GM19025 (cell line): Measurements from ENCODE around the gene ZNF775.

Experiments
- ATAC-seq: cut with Tn5 transposase; IDR thresholded peaks from one replicate; pipeline ENCODE4 v1.9.1; 2021; ENCODE audit warnings: mild to moderate bottlenecking, low read depth, moderate library complexity; ENCODE audit not compliant: unreplicated experiment

ZNF775 gene

DNA sequence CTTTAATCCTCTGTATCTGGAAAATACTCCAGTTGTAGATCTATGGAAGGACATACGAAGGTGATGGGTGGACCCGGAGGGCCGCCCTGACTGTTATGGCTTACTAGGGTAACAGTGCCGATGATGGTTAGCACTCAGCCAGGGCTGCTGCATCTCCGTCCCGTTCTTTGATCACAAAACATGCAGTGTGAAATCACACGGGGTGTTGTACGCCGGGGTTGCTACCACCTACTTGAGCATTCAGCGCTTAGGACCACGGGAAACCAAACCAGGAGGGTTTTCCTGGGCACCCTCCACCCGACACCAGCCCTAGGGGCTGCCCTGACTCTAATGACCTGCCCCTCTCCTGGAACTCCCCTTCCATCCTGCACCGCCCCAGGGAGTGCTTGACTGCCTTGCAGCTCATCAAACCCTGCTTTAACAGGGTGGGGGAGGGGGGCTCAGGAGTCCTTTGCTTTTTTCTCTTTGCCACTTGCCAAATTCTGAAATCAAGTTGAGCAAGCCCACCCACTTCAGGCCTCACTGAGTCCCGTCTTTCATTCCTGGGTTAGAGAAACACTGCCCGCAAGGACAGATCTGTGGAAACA lies 20.4 kb downstream of the ZNF775 start:
- no peak for ATAC-seq

DNA sequence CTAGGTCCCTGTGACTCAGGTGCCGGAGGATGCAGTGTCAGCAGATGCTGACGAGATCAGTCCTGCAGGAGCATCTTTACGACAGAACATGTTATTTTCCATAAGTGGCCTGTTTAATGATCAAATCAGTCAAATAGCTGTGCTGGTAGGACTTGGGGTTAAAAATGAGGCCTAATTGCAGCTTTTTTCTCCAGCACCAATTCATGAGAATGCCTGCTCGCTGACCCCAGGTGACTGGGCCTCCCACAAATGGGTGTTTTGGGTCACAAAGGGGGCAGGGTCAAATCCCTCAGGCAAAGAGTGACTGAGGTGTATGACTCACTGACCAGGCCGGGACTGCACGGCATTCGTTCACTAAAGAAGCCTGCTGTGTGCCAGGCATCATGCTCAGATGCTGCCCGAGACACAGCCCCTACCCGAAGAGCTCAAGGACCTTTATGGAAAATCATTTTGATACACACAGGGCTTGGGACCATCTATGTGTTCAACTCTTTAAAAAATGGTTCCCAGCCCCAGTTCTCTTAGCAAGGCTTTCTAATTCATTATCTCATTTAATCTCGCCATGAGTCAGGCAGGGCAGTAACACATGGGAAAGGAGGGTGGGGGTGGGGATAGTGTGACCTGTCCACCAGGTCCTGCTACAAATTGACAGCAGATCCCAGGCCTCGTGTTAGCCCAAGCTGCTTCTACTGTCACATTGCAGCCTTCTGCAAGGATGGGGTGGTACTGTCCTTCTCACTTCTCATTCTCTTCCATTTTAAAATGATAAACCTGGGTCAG lies 21.1 kb downstream of the ZNF775 start:
- no peak for ATAC-seq

DNA sequence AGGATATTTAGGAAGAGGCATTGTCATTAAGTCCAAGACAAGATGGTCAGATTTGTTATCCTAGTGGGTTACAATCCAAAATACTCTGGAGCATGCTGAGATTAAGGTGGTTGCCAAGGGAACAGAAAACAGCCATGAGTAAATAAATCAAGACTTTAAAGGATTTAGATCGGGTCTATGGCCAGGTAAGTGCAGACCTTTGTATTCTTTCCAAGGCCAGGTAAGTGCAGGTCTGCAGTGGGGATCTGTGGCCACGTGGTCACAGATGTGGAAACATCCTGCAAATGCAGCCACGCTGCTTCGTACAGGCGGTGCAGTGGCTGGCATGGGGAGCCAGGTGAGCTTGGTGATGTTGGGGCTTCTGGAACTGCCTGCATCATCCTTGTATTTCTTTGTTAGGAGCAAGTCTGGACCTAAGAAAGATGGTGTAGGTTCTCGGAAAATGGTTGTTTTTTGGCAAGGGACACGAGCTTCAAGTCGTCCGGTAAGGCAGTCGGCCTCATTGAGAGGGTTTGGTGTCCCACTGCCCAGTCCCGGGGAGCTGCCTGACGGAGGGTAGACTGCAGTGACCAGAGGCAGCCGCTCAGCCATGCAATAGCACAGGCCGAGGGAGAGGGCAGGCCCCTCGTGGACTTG lies 21.8 kb downstream of the ZNF775 start:
- ATAC-seq, result no peak

DNA sequence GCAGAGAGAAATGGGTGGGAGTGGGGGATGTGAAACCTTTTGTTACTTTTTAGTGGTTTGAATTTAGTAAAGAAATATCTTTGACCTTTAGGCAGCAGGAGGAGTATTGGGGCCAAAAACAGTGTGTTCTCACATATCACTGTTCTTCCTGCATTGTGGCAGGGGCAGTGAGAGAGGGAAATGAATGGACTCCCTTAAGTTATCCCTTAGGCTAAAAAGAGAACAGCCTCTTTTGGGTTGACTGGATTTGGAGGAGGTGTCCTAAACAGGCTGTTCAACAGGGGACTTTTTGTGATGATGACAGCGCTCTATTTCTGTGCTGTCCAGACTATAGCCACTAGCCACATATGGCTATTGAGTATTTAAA lies 22.3 kb downstream of the ZNF775 start:
- ATAC-seq, result peak; percentile 39

DNA sequence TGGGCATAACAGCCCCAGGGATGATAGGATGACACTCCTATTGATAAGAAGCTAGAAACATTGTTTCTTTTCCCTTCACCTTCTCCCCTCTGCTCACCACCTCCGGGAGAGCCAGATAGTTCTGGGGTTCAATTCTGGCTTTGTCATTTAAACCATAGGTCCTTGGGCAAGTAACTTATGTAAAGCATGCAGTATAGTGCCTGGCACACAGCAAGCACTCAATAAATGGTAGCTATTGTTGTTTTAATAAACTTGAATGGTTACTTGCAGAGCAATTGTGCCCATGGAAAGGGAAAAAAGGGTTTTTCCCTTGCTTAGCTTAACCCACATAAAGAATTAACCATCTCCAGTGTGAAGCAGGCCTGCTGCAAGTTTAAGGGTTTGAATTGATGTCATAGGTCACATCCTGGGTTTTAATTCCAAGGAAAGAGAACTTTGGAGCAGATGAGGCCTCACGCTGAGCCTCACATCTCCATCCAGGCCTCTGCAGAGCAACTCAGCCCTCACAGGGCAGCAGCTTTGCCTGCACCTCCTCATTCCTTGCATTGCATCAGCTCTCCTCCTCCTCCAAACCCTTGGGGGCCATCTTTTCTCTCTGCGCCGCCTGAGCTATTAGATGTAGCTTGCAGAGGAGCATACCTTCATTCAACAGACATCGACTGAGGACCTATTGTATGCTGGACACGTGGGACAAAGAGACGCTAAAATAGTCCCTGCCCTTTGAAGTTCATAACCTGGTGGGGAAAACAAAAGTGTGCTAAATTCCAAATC lies 22.9 kb downstream of the ZNF775 start:
- ATAC-seq, result no peak

DNA sequence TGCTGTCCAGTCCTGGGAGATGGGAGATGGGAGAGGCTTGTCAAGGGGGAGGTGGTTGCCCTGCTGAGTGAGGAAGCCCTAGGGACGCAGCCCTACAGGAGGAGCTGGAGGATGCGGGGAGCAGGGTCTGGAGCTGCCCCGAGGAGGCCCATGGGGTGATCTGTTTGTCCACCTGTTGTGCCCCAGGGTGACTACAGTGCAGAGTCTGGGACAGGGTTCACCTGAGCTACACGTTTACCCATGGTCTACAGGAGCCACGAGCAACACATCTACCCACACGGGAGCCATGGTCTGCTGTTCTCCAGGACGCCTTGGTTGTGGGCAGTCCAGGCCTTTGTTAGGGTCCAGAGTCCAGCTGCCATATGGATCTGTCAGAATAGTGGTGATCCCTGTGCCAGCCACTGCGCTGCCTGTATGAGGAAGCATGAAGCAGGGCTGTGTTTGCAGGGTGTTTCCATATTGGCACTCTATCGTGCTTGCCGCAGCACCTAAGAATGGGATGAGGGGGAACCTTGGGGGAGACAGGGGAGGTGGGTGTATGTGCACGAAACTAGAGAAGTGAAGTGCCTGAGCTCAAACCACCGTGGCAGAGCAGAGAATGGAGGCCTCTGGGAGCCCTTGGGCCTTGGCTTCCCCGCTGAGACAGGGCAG lies 23.7 kb downstream of the ZNF775 start:
- no peak for ATAC-seq

DNA sequence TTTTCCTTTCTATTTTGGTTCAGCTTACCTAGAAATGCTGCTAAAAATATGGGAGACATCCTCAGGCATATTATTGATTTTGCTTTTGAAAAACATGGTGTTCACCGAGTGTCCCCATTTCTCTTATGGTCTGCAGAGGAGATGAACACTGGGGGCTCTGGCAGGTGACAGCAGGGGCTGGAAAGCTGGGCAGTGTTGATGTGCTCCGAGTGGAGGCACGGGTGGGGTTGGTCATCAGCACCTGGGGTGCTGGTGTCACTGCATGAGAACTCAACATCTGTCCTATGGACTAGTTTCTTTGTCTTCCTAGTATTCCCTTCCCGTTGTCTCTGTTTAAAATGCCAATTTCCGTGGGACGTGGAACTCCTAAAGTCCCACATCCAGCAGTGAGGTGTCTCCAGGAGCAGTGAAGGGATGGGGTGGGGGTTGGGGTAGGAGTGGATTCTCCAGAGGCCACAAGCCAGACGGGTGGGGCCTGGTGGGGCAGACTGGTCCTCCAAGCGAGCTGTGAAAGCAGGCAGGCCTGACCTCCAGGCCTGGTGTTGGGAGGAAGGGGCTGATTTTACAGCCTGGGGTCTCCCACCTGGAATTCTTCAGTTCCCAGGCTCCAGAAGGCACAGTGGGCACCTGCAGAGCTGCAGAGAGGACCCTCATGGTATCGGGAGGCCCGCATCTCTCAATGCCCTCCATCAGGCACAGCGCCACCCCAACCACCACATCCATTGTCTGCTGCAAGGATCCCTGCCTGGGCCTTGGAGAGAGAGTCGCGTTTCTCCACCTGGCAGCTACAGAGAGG lies 24.4 kb downstream of the ZNF775 start:
- no peak for ATAC-seq

DNA sequence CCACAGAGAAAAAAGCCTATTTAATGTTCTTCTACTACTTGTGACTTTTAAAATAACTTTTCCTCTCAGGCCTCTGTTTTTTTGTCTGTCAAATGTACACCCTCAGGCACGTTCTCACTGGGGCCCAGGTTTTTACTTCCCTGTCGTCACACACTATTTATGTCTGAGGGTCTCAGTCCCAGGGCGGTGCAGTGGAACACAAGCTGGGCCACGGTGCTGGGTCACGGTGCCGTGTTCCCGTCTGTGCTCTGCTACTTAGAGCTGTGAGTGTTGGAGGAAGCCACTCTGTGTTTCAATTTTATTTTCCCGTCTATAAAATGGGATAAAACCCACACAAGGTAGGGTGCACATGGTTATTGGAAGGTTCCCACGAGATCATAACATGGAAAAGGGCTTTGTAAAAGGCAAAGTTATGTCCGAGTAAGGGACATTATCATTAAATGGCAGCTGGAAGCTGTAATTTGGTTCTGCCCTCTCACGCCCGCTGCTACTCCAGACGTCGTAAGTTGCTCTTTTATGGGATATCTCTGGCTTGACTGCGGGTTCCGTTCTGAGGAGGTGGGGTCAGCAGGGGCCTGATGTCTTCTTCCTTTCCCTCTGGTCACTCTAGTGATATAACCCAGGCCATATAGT lies 25.2 kb downstream of the ZNF775 start:
- ATAC-seq, result no peak

DNA sequence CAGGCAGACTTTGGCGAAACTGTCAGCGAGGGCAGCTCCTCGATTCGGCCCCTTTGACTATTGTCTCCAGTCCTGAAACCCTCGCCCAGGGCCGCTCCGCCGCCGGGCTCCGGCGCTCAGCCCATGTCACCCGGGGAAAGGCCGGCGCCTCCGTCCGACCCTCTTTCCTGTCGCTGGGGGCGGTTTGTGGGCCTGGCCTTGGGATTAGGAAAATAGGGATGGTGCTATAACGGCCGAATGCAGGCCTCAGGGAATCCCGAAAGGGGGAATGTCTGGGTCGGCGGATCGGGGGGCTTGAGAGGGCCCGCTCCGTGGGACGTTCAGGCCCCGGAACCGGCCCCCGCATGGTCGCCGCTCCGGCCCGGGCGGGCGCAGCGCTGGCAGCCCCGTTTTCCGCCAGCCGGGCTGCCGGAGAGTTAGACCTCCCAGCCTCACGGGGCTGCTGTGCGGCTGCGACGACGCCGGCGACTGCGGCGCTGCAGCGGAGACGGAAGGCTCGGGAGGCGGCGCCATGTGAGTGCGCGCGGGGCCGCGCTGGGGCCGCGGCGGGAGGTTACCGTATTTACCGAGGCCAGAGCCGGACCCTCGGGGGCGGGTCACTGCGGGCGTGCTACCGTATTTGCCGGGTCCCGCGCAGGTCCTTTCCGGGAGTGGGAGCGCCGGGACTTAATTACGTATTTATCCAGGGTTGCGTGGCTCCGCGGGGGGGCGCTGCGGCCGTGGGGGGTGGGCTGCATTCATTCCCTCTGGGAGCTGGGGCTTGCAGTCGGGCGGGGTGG lies 25.9 kb downstream of the ZNF775 start:
- ATAC-seq, result peak; percentile 29

DNA sequence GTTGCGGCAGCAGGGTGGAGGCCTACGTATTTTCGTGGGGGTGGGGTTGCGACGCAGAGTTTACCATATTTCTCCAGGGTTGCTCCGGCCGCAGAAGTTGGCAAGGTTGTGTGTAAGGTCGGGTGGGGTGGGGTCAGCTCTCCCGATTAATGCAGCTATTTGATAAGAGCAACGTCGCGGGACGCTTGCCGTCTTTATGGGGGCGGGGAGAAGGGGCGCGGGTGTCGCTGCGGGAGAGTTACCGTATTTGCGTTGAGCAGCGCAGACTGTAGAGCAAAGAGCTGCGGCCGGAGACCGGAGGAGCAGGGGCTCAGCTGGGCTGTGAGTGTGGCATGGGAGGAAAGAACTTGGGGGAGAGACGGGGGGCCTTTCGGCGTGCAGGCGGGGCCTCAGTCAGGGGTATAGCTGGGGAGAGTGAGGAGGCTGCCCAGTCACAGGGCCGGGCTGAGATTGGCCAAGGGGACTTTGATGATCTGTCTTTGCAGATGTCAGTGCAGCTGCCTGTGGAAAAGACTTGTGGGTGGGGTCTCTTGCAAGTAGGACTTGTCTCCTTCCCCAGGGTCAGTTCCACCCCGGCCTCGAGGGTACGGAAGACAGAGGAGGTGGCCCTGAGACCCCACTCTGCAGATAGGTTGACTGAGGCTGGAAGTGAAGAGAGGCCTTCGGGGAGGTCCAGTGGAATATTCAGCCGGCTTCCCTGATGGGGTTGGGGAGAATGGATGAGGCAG lies 26.6 kb downstream of the ZNF775 start:
- no peak for ATAC-seq

DNA sequence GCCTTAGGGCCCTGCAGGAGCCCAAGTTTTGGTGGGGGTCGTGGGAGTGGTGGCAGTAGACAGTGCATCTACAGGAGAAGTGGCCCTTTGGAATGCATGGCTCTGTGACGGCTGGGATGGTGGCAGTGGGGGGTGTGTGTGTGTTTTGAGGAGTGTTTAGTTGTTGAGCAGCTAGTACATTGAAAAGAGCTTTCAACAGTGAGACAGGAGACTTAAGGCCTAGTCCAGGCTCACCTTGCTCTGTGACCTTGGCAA lies 27.1 kb downstream of the ZNF775 start:
- ATAC-seq, result no peak

DNA sequence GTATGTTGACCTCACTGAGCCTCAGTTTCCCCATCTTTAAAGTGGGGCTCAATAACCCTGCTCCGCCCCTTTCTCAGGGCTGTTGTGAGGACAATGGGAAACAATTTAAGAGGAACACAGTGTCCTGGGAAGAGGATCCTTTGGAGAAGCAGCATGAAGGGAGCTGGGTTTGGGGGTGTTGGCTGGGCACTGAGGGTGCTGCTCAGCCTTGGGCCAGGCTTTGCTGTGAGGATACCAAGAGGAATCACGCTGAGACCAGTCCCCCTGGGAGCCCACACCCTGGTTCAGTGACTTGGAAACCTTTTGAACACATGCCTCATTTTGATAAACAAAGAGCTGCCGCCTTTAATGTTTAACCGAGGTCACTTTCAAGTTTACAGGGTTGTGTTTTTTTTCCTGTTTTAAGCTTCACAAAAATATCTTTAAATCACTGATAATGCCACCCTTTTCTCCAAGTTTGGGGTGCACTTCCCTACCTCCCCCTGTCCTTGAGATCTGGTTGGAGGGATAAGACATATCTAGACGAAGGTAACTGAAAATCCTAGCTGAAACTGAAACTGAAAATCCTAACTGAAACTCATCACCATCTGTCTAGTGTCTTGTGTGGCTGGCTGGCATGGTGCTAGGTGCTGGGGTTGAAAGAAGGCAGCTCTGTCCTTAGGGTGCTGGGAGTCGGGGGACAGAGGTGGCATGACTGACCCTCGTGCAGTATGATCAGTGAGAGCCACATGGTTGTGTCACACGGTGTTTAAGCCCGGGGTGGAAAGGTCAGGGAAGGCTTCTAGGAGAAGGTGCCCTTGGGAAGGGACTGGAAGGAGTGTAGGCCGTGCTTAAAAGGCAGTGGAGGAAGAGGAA lies 27.7 kb downstream of the ZNF775 start:
- peak; percentile 49 for ATAC-seq

DNA sequence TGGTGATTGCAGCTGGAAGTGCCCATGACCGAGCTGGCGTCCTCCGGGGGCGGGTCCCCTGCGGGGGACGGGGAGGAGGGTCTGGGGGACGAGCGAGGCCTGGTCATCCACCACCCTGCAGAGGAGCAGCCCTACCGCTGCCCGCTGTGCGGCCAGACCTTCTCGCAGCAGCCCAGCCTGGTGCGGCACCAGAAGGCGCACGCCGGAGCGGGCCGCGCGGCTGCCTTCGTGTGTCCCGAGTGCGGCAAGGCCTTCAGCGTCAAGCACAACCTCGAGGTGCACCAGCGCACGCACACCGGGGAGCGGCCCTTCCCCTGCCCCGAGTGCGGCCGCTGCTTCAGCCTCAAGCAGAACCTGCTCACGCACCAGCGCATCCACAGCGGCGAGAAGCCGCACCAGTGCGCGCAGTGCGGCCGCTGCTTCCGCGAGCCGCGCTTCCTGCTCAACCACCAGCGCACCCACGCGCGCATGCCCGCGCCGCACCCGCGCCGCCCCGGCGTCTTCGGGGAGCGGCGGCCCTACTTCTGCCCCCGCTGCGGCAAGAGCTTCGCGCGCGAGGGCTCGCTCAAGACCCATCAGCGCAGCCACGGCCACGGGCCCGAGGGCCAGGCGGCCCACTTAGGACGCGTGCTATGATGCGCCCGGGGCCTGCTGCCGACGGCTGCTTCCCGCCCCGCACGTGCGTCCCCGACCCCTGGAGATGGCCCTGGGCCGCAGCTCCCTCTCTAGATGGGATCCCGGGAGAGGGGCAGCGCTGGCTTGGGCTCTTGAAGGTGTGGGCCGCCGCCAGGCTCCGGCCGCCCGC lies 28.7 kb downstream of the ZNF775 start:
- ATAC-seq, result no peak

DNA sequence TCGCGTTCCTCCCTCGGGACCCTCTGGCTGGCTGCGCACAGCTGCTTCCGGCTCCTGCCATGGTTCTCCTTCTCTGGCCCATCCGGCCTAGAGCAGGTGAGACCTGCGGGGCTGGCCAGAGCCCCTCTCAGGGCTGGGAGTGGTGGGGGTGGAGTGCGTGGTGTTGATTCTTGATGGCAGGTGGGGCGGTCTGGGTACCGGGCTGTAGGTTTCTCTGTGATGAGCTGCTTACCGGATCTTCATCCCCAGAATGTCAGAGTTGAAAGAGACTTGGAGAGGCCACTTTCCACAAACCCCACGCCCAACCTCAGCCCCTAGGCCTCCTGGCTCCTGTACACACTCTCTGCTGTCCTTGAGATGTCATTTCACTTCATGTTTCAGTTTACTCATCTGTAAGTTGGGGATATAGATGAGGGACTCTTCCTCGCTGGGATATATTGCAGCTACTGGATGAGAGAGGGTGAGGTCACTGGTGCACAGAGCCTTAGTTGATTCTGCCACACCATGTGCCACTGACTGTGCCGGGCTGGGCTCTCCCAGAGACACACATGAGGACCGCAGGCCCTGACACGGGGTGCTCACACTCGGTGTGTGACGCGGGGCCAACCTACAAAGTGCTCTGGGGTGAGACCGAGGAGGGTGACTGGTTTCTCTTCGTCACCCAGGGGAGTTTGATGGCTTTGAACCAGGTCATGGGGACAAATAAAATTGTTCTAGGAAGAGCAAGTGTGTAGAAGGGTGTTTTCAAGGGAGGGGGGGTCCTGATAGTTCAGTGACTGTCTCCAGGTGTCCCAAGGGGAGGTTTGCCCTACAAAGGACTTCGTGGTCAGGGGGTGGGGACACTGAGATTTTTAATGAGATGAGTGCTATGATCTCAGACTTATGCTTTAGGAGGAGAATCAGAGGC lies 29.5 kb downstream of the ZNF775 start:
- no peak for ATAC-seq

DNA sequence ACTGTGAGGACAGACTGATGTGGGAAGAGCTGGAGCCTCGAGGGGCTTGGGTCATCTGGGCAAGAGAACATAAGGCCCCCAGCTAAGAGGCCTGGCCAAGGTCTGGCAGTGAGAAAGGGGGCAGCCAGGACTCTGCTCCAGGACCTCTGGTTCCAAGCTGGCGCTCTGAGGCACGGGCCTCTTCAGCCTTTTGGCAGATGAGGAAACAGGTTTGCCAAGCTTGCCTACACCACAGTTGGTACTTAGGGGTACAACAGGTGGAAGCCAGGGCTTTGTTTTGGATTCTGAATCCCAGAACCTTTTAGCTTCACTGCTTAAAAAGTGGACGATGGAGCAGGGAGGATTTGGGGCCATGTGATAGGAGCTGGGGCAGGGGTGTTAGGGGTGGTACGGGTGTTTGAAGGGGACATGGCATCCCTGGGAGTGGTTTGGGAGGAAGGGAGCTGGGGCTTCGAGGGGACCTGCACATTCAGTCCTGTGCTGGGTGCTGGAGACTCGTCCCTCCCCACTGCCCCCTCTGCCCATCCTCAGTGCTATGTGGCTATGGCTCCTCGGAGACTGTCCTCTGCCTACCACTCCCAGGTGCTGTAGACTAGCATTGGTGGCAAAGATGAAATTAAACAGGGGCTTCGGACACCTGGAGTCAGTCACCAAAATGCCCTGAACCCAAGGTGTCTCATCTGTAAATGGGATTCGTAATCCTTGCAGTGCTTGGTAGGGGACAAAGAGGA lies 30.3 kb downstream of the ZNF775 start:
- ATAC-seq, result no peak
